ENCODE data around the gene GSTO2. TPM values are rescaled to one million over a fixed set of nuclear protein-coding genes. Genes with fewer than 3 reads are reported as not detected.

GSTO2 gene
- total and polyA plus RNA-seq, 2 of the 13 experiments (the other 11 are each of a cell fraction or from before 2014, with no cell fraction given): 2.1 to 7.9 TPM

DNA sequence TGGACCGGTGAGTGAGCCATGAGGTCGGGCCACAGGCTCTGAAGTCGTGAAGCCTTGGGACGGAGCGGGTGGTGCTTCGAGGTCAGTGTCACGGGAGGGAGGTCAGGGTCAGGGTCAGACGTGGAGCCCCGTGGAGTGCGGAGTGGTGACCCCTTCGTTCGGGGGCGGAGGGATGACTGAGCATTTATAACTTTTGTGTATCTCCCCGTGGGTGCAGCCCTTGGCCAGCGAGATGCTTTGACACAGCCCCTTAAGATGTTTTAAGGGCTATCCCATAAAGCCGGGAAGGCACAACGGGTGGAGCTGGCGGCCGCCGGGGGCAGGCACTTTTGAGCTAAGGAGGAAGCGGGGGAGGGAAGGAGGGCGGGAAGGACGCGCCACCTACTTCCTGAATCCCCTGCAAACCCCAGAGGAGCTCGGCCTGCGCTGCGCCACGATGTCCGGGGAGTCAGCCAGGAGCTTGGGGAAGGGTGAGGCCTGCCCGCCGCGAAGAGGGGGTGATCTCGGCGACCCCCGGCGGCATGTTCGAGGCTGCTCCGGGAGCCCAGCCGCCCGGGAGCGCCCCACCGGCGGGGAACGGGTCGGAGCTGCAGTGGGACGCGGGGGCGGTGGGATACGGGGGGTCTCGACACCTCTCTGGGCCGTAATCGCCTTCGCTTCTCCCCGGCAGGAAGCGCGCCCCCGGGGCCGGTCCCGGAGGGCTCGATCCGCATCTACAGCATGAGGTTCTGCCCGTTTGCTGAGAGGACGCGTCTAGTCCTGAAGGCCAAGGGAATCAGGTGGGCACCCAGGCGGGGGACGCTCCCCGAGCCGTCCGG is 14.3 kb upstream of the GSTO2 start, which contains the start of gene GSTO1 (continued):
- TF ChIP-seq, protein P1, sequence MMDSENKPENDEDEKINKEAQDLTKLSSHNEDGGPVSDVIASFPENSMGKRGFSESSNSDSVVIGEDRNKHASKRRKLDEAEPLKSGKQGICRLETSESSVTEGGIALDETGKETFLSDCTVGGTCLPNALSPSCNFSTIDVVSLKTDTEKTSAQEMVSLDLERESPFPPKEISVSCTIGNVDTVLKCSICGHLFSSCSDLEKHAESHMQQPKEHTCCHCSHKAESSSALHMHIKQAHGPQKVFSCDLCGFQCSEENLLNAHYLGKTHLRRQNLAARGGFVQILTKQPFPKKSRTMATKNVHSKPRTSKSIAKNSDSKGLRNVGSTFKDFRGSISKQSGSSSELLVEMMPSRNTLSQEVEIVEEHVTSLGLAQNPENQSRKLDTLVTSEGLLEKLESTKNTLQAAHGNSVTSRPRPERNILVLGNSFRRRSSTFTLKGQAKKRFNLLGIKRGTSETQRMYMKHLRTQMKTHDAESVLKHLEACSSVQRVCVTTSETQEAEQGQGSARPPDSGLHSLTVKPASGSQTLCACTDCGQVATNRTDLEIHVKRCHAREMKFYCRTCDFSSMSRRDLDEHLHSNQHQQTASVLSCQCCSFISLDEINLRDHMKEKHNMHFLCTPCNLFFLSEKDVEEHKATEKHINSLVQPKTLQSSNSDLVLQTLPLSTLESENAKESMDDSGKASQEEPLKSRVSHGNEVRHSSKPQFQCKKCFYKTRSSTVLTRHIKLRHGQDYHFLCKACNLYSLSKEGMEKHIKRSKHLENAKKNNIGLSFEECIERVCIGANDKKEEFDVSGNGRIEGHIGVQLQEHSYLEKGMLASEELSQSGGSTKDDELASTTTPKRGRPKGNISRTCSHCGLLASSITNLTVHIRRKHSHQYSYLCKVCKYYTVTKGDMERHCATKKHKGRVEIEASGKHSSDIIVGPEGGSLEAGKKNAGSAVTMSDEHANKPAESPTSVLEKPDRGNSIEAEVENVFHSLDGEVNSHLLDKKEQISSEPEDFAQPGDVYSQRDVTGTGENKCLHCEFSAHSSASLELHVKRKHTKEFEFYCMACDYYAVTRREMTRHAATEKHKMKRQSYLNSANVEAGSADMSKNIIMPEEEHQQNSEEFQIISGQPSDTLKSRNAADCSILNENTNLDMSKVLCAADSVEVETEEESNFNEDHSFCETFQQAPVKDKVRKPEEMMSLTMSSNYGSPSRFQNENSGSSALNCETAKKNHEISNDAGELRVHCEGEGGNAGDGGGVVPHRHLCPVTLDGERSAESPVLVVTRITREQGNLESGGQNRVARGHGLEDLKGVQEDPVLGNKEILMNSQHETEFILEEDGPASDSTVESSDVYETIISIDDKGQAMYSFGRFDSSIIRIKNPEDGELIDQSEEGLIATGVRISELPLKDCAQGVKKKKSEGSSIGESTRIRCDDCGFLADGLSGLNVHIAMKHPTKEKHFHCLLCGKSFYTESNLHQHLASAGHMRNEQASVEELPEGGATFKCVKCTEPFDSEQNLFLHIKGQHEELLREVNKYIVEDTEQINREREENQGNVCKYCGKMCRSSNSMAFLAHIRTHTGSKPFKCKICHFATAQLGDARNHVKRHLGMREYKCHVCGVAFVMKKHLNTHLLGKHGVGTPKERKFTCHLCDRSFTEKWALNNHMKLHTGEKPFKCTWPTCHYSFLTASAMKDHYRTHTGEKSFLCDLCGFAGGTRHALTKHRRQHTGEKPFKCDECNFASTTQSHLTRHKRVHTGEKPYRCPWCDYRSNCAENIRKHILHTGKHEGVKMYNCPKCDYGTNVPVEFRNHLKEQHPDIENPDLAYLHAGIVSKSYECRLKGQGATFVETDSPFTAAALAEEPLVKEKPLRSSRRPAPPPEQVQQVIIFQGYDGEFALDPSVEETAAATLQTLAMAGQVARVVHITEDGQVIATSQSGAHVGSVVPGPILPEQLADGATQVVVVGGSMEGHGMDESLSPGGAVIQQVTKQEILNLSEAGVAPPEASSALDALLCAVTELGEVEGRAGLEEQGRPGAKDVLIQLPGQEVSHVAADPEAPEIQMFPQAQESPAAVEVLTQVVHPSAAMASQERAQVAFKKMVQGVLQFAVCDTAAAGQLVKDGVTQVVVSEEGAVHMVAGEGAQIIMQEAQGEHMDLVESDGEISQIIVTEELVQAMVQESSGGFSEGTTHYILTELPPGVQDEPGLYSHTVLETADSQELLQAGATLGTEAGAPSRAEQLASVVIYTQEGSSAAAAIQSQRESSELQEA (CRISPR knock-in tag; IDR thresholded peaks at IDR 0.05; ENCODE audit: not compliant biosample characterization): no peak
- TF ChIP-seq ZMAT3 (CRISPR knock-in tag; conservative IDR thresholded peaks at IDR 0.05) (no peak; the same call in 1 of the 2 replicates), ZBTB34 (CRISPR knock-in tag; IDR thresholded peaks at IDR 0.05) (no peak), TBX3 (IDR thresholded peaks at IDR 0.05; ENCODE audit: borderline replicate concordance) (no peak), ZNF124 (CRISPR knock-in tag; IDR thresholded peaks at IDR 0.05) (no peak), ZSCAN20 (CRISPR knock-in tag; IDR thresholded peaks at IDR 0.05; ENCODE audit: borderline replicate concordance) (no peak), DNMT1 (CRISPR knock-in tag; IDR thresholded peaks at IDR 0.05) (no peak), ZBTB3 (CRISPR knock-in tag; IDR thresholded peaks at IDR 0.05; ENCODE audit: borderline replicate concordance, low read depth) (peak; percentile 62; the same call in 1 of the 2 replicates), ZNF446 (CRISPR knock-in tag; IDR thresholded peaks at IDR 0.05) (peak; percentile 68; the same call in 1 of the 2 replicates), SOX13 (IDR thresholded peaks at IDR 0.05) (no peak), SOX13 (CRISPR knock-in tag; conservative IDR thresholded peaks at IDR 0.05 in 1 of 2, IDR thresholded peaks at IDR 0.05 in 1 of 2) (no peak; a peak in 1 of 4 replicates), SRSF1 (optimal IDR thresholded peaks at IDR 0.05; ENCODE audit: low read depth, low read length) (peak; percentile 78), PHF5A (CRISPR knock-in tag; IDR thresholded peaks at IDR 0.05; ENCODE audit: low read depth, unreplicated experiment) (no peak), TAF1 (CRISPR knock-in tag; IDR thresholded peaks at IDR 0.05) (peak; percentile 91), SNAI1 (CRISPR knock-in tag; IDR thresholded peaks at IDR 0.05; ENCODE audit: borderline replicate concordance) (no peak), ZNF264 (CRISPR knock-in tag; IDR thresholded peaks at IDR 0.05) (no peak)
- TF ChIP-seq, protein P2, sequence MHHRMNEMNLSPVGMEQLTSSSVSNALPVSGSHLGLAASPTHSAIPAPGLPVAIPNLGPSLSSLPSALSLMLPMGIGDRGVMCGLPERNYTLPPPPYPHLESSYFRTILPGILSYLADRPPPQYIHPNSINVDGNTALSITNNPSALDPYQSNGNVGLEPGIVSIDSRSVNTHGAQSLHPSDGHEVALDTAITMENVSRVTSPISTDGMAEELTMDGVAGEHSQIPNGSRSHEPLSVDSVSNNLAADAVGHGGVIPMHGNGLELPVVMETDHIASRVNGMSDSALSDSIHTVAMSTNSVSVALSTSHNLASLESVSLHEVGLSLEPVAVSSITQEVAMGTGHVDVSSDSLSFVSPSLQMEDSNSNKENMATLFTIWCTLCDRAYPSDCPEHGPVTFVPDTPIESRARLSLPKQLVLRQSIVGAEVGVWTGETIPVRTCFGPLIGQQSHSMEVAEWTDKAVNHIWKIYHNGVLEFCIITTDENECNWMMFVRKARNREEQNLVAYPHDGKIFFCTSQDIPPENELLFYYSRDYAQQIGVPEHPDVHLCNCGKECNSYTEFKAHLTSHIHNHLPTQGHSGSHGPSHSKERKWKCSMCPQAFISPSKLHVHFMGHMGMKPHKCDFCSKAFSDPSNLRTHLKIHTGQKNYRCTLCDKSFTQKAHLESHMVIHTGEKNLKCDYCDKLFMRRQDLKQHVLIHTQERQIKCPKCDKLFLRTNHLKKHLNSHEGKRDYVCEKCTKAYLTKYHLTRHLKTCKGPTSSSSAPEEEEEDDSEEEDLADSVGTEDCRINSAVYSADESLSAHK (CRISPR knock-in tag; IDR thresholded peaks at IDR 0.05; ENCODE audit: borderline replicate concordance): no peak

All from HepG2 (cell line).